NK-92 (cell line): ENCODE measurements around the gene SLC25A11.
"Not testable (repeated sequence)": the region's sequence is repeated elsewhere in the genome, so short reads cannot be mapped to it uniquely, and the experiment has no call there.

Experiments used
- DNase-seq: peaks from one replicate; lab custom pipeline; 2025; ENCODE audit not compliant: unreplicated experiment; lab: John Stamatoyannopoulos, UW

SLC25A11 gene

DNA sequence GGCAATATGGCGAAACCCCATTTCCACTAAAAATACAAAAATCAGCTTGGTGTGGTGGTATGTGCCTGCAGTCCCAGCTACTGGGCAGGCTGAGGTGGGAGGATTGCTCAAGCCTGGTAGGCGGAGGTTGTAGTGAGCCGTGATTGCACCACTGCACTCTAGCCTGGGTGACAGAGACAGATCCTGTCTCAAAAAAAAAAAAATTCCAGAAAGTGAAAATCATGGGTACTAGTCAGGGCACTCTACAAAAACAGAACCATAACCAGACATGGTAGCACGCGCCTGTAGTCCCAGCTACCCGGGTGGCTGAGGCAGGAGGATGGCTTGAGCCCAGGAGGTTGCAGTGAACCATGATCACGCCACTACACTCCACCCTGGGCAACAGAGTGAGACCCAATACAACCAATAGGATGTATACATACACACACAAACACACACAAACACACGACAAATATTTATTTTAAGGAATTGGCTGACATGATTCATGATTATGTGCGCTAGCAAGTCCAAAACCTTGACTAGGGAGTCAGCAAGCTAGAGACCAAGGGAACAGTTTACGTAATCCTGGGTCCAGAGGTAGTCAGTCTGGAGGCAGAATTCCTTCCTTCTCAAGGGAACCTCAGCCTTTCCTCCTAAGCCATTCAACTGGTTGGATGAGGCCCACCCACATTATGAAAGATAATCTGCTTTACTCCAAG is 19.3 kb downstream of the SLC25A11 start:
- no peak for DNase-seq

DNA sequence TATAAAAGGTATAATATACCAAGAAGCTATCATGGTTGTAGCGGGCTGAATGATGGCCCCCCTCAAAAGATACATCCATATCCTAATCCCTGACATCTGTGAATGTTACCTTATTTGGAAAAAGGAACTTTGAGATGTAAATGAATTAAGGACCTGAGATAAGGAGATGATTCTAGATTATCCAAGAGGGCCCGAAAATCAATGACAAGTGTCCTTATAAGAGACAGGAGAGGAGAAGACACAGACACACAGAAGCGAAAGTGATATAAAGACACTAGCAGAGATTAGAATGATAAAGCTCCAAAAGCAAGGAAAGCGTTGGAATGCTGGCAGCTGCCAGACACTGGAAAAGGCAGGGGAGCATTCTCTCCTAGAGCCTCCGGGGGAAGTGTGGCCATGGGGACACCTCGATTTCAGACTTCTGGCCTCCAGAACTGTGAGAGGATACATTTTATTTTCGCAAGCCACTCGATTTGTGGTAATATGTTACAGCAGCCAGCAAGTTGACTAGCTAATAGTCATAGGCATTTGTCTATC is 20.3 kb downstream of the SLC25A11 start:
- DNase-seq: no peak

DNA sequence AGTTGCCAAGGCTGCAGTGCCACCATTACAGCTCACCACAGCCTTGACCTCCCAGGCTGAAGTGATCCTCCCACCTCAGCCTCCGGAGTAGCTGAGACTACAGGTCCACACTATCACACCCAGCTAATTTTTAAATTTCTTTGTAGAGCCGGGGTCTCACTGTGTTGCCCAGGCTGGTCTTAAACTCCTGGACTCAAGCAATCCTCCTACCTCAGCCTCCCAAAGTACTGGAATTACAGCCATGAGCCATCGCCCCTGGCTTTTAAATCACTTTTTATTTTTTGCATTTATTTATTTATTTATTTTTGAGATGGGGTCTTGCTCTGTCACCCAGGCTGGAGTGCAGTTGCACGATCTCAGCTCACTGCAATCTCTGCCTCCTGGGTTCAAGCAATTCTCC is 25.3 kb downstream of the SLC25A11 start:
- DNase-seq: not testable (repeated sequence)

DNA sequence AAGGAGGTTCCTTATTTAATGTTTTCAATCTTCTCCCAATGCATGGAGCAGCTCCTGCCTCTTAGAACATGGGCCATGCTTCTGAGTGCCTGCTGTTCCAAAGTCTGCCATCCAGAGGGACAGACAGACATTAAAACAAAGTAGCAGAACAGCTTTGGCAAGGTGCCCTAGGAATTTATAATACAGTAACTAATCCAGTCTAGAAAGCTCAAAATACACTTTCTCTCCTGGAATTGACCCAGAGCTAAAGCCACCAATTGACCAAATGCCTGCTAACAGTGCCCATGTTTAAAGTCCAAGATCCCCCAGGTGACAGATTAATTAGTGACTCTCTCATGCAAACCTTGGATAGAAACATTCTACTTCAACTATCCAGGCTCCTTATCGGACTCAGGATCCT is 25.9 kb downstream of the SLC25A11 start:
- DNase-seq: no peak

DNA sequence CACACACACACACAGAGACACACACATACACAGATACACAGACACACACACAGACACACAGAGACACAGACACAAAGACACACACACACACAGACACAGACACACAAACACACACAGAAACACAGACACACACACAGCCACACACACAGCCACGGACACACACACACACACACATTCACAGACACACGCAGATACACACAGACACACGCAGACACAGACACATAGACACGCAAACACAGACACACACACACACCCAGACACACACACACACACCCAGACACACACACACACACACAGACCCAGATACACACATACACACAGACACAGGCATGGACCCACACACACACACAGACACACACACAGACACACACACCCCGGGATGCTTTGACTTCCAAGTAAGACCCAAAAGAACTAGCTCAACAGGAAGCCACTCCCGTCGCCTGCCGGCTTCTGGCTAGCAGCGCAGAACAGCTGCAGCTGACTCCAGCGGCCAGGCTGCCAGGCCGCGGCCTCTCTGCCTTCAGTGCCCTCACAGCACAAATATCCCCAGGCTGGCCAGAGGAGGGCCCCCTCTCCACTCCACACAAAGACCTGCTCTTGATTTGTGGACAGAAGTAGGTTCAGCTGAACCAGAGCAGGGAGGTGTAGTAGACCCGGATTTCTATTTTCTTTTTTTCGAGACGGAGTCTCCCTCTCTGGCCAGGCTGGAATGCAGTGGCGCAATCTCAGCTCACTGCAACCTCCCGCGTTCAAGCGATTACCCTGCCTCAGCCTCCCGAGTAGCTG is 30.9 kb downstream of the SLC25A11 start:
- DNase-seq: no peak

DNA sequence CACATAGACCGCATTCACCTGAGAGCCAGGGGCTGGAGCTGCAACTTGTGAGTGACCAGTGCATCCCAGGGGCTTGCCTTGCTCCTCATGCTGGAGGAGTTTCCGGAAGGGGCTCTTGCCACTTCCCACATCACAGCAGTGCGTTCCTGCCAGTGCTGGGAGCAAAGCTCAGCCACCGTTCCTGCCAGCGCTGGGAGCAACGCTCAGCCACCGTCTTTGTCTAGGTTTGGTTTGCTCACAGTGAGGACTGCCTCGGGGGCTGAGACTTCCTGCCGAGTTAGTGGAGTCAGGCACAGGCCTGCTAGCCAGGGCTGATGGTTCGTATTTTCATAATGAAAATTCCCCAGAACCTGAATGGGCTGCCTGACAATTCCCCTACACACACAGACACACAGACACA is 31.5 kb downstream of the SLC25A11 start:
- DNase-seq: no peak

DNA sequence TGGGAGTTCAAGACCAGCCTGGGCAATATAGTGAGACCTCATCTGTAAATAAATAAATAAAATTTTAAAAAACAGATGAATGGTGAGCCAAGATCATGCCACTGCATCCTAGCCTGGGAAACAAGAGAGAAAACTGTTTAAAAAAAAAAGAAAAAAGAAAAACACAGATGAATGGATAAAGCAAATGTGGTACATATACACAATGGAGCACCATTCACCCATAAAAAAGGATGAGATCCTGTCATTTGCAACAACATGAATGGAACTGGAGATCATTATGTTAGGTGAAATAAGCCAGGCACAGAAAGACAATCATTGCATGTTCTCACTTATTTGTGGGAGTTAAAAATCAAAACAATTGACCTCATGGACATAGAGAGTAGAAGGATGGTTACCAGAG is 33.2 kb downstream of the SLC25A11 start:
- DNase-seq: not testable (repeated sequence)

DNA sequence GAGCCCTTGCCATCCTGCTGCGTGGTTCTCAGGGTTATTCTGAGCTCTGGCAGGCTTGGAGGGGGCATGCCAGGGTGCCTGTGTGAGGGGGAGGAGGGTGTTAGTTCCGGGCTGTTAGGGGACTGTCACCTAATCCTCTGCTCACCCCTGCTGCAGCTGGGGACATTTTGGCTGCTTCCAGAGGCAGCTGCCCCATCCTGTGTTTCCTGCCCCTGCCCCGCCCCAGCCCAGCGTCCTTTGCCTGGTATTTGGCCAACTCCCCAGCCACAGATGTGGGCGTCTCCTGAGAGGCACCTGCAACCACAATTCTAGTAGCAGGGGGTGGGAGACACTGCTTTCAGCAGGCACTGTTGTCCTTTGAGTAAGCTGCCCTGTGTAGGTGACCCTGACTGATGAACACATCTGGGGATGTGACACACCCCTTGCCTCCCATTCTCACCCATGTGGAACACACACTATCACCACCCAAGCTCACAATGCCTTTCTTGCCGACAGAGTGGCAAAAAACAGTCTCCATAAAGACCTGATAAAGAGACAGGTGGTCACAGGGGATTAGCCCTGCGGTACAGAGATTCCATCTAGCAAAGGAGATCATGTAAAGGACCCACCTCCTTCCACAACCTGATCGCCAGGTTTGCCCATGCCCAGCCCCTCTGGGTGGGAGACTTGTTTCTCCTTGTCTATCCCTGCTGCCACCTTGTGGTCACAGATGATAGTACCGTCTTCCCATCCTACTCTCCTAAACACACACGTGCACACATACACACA is 36.6 kb downstream of the SLC25A11 start, which contains the start of gene CHRNE:
CHRNE (minus strand) TSS at position 48 of the 768 bp plus-strand sequence; CDS start at position 13, 35 bp downstream.
- no peak for DNase-seq

DNA sequence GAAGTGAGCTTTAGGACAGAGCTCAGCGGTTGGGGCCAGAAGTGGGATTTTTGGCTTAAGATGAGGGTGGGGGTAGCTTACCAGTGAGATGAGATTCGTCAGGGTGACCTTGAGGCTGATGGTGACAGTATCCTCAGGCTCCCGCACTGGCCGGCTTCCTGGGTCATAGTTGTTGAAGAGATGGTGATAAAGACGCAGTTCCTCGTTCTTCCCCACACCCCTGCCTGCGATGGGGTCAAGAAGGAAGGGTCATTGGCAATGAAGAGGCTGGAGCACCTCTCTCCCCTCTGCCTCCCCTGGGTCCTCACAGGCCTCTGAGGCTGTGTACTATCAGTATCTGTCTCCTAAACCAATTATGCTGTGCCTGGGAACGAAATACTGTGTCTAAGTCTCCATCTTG is 37.3 kb downstream of the SLC25A11 start:
- DNase-seq: no peak

DNA sequence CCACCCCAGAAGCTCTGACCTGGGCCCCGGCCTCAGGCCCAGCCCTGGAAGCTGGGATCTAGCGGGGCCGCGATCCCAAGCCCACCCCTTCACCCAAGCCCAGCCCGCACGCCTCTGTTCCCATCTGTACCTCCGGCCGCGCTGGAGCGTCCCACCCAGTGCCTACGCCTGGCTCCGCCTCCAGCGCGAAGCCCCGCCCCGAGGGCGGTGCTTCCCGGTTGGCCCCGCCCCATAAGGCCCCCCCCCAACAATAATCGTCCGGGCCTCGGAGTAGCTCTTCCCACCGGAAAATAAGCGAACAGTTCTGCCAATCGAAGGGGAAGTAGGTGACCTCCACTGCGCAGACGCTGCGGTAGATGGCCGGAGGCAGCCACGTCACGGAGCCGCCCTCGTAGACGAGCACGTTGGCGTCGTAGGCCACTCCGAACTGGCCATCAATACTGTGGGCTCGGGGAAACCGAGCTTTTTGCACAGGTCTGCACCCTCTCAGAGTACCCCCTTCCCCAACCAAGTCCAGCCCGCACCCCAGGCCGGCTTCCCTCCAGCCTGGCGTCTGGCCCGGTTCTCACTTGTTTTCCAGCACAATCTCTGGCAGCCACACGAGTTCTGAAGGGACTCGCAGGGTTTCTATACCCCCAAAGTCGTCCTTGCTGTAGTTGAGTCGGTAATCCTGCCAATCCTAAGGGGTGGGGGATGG is 38.0 kb downstream of the SLC25A11 start:
- no peak for DNase-seq

DNA sequence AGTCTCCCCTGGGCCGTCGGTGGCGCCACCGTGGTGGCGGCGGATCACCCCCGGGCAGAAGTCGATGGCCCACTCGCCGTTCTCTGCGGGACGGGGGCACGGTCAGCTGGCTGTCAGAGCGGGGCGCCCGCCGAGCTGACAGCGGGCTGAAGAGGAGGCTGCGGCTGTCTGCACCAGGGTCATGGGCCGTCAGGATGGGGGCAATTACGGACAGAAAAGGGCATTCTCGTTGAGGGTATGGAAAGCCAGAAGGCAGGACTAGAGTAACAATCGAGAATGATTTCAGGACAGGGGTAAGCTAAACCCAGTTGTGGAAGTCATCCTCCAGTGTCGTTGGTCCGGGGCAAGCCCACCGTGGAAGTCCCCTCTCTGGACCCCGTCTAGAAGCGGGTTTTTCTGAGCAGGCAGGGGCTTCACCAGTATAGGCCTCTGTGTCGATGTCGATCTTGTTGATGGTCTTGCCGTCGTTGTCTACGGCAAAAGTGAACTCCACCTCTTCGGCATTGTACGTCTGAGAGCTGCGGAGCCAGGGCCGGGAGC is 38.7 kb downstream of the SLC25A11 start:
- no peak for DNase-seq

DNA sequence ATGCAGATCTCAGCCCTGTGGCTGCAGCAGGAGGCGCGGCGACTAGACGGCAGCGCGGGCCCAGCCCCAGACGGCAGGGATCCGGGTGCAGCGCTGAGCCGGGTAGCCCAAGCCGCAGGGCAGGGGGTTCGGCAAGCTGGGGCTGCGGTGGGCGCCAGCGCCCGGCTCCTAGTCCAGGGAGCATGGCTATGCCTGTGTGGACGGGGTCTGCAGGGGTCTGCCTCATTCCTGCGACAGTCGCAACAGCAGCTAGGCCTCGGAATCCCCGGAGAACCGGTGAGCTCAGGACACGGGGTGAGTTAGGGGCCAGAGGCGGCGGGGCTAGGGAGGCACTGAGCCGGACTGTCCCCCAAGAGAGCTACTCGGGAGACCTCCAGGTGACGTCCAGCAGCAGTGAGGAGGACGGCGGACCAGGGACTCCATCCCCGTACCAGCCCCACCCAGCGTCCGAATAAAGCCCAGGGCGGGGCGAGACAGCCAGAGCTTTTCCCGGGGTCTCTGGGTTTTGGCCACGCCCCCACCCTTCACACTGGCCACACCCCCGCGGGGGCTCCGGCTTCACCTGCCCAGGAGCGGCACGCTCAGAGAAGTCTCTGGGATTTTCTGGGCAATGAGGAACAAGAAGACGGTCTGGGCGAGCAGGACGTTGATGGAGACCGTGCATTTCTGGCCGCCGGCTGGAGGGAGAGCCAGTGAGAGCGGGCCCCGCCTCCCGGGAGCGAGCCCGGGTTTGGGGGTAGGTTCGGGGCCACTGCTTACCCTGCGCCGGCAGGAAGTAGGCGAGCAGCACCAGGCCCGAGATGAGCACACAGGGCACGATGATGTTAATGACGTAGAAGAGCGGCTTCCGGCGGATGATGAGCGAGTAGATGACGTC is 39.4 kb downstream of the SLC25A11 start:
- no peak for DNase-seq

DNA sequence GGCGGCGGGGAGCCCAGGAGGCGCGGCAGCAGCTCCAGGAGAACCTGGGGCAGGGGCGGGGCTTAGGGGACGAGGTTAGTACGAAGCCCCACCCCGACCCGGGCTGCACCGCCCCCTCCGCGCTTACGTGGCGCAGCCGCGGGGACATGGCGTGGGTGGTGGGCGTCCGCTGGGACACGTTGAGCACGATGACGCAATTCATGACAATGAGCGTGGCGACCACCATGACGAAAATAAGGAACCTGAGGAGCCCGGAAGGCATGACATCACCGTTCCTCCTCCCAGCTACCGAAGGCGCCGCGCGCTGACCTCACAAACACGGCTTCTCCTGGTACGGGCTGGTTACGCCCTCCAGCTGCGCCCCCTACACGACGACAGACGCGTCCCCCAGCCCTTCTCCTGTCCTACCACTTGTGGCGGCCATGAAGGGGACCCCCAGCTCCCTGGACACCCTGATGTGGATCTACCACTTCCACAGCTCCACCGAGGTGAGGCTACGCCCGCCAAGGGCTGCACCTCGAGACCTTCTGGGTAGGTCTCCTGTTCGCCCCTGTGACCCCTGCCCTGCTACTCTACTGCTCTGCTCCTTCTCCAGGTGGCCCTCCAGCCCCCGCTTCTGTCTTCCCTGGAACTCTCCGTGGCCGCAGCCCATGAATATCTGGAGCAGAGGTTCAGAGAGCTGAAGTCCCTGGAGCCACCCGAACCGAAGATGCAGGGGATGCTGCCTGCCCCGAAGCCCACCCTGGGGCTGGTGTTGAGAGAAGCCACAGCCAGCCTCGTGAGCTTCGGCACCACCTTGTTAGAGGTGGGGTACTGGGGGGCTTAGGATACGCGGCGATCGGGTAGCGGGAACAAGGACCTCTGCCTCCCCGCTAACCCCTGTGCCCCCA is 40.3 kb downstream of the SLC25A11 start, which contains the start of gene C17orf107:
C17orf107 (plus strand) TSS at position 196 of the 890 bp plus-strand sequence; CDS start at position 423, 227 bp downstream.
- peak; percentile 79 for DNase-seq

DNA sequence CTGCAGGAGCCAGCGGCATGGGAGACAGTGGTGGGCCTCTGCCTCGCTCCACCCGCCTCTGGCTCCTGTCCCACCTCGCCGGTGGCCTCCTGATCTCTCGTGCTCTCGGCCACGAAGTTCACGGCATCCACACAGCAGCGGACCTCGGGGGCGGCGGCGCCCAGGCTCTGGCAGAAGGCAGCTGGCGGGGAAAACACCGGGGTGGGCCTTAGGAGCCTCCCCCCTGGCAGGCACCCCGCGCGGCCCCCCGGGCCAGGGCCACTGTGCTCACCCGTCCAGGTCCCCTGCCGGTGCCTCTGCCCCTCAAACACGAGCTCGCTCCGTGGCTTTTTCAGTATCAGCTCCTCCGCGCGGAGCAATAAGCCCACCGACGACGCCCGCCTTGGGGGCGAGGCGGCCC is 40.9 kb downstream of the SLC25A11 start:
- no peak for DNase-seq

DNA sequence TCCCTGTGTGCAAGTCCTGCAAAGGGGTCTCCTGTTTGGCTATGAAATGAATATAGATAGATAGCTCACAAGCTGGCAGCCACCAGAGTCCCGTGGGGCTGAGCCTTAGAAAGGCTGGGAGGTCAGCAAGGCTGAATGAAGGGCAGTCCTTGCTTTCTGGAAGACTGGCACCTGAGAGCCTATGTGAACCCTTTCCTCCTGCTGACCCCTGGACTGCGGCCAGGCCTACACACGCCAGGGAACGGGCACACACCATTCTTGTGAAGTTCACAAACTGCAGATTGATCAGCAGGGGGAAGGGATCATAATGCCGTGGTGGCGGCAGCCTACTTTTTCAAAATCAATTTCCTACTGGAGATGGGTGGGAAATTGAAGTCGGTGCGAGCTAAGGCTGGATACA is 41.5 kb downstream of the SLC25A11 start:
- no peak for DNase-seq

DNA sequence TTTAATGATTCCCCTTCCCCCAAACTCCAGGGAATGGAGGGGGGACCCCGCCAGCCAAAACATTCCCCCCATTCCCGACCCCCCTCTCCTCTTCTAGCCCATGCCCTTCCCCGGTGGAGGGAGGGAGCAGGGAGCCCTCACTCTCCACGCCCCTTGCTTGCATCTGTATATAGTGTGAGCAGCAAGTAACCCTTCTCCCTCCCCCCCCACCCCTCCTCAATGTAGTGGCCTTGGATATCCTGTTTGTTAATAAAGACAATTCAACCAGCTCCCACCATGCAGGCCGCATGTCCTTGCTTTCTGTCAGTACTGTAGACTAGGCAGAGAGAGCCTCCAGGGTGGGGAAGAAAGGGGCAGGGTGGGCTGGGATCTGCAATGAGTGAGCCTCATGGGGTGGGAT is 42.1 kb downstream of the SLC25A11 start:
- DNase-seq: no peak

DNA sequence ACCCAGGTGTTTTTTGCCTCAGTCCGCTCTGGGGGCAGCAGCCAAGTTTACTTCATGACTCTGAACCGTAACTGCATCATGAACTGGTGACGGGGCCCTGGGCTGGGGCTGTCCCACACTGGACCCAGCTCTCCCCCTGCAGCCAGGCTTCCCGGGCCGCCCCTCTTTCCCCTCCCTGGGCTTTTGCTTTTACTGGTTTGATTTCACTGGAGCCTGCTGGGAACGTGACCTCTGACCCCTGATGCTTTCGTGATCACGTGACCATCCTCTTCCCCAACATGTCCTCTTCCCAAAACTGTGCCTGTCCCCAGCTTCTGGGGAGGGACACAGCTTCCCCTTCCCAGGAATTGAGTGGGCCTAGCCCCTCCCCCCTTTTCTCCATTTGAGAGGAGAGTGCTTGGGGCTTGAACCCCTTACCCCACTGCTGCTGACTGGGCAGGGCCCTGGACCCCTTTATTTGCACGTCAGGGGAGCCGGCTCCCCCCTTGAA is 42.6 kb downstream of the SLC25A11 start:
- no peak for DNase-seq
